GM12878 (cell line): ENCODE measurements around the gene NCAPH2. TPM values are rescaled to one million over a fixed set of nuclear protein-coding genes. Genes with fewer than 3 reads are reported as not detected.

Source experiments
- ATAC-seq: fragments of 200-7000 bp; cut with Tn5 transposase; 3 replicates; pipeline ENCODE4 v1.9.1; 2020; ENCODE audit warnings: mild to moderate bottlenecking, moderate library complexity
- BruUV-seq: library from RNA; stranded (reverse); fragments of 400-500 nt; replicated peaks from 2 replicates; lab custom pipeline; 2021; lab: Mats Ljungman, UMichigan
- CTCF ChIA-PET: fragments of 300-600 bp; sonication (Branson Sonifier 250); formaldehyde crosslinking; extraction: SDS; loops from one replicate; lab custom pipeline; 2021; ENCODE audit warnings: inconsistent platforms; lab: Yijun Ruan, JAX
- POLR2A ChIA-PET: fragments of 350-600 bp; formaldehyde crosslinking; extraction: SDS; loops from one replicate; lab custom pipeline; 2021; ENCODE audit warnings: inconsistent platforms; lab: Charles Lee
- RAD21 ChIA-PET: fragments of 300-600 bp; sonication (Branson Sonifier 250); formaldehyde crosslinking; loops from one replicate; lab custom pipeline; 2023; ENCODE audit warnings: antibody characterized with exemption; ENCODE audit not compliant: unreplicated experiment; lab: Charles Lee
- SMC1A ChIA-PET: fragments of 300-600 bp; sonication (Branson Sonifier 250); formaldehyde crosslinking; loops from one replicate; lab custom pipeline; 2023; ENCODE audit not compliant: unreplicated experiment, uncharacterized antibody; lab: Charles Lee
- DNase-seq: peaks from one replicate; pipeline ENCODE4 v3.0.0-alpha.2; 2011; ENCODE audit warnings: low read depth, low spot score
- FAIRE-seq: peaks from 3 replicates; lab custom pipeline; 2011; peaks lifted over from hg19 to GRCh38; lab: Jason Lieb, UNC
- H2AFZ ChIP-seq: 2 replicates; pipeline ENCODE4 v1.6.0; 2011; ENCODE audit warnings: low read depth, low read length, control low read depth; ENCODE audit not compliant: control insufficient read depth
- H3K27ac ChIP-seq: 2 replicates; pipeline ENCODE4 v1.5.1; 2011; ENCODE audit warnings: control low read depth; ENCODE audit not compliant: control insufficient read depth, insufficient read depth
- H3K27me3 ChIP-seq, 2 experiments: replicated peaks in 1 of 2; 2 replicates each; pipeline versions ENCODE4 v1.6.0 to v1.6.1; 2011; ENCODE audit warnings: low read length in 1 of 2; ENCODE audit not compliant: control insufficient read depth in 2 of 2, insufficient read depth in 2 of 2
- H3K36me3 ChIP-seq, 2 experiments: 2 replicates each; pipeline ENCODE4 v1.5.1; 2011; ENCODE audit warnings: low read length in 1 of 2; ENCODE audit not compliant: control insufficient read depth in 2 of 2, insufficient read depth in 2 of 2
- H3K4me1 ChIP-seq: 2 replicates; pipeline ENCODE4 v1.6.1; 2011; ENCODE audit warnings: mild to moderate bottlenecking, low read length, moderate library complexity, mixed read lengths; ENCODE audit not compliant: control insufficient read depth, insufficient read depth
- H3K4me2 ChIP-seq: 2 replicates; pipeline ENCODE4 v1.6.0; 2011; ENCODE audit warnings: control low read depth; ENCODE audit not compliant: control insufficient read depth, insufficient read depth
- H3K4me3 ChIP-seq: fragments of 200-600 bp; sonication (generic); 2 replicates; pipeline ENCODE4 v1.5.1; 2016
- H3K79me2 ChIP-seq: 2 replicates; pipeline ENCODE4 v1.6.0; 2011; ENCODE audit warnings: low read length; ENCODE audit not compliant: control insufficient read depth, insufficient read depth
- H3K9ac ChIP-seq: 2 replicates; pipeline ENCODE4 v1.8.0; 2011; ENCODE audit warnings: low read length, control low read depth, mixed read lengths; ENCODE audit not compliant: control insufficient read depth, insufficient read depth
- H3K9me3 ChIP-seq: replicated peaks from 3 replicates; pipeline ENCODE4 v1.5.1; 2011; ENCODE audit warnings: mild to moderate bottlenecking, low read length; ENCODE audit not compliant: control insufficient read depth, insufficient read depth
- H4K20me1 ChIP-seq: 2 replicates; pipeline ENCODE4 v1.6.0; 2011; ENCODE audit not compliant: control insufficient read depth, insufficient read depth
- ESRRA ChIP-seq: IDR thresholded peaks from 2 replicates; pipeline ENCODE4 v1.6.1; 2012; ENCODE audit warnings: mild to moderate bottlenecking, low read length, improper control_type of control experiment
- HDAC2 ChIP-seq: fragments of 200-600 bp; sonication (generic); IDR thresholded peaks from 2 replicates; pipeline ENCODE4 v1.6.1; 2017
- HSF1 ChIP-seq: fragments of 150-350 bp; IDR thresholded peaks from 2 replicates; pipeline ENCODE4 v1.6.1; 2014; ENCODE audit warnings: mild to moderate bottlenecking, low read depth, low read length
- PAX8 ChIP-seq: fragments of 450-650 bp; IDR thresholded peaks from 2 replicates; pipeline ENCODE4 v1.6.1; 2017; ENCODE audit warnings: mild to moderate bottlenecking, moderate library complexity
- PRDM15 ChIP-seq: fragments of 450-650 bp; formaldehyde crosslinking; IDR thresholded peaks from 2 replicates; pipeline ENCODE4 v1.4.0; 2020; ENCODE audit warnings: mild to moderate bottlenecking, moderate library complexity
- RAD51 ChIP-seq: fragments of 450-650 bp; IDR thresholded peaks from 2 replicates; pipeline ENCODE4 v1.6.1; 2016; ENCODE audit warnings: moderate library complexity, mild to moderate bottlenecking, inconsistent platforms
- SKIL ChIP-seq: fragments of 450-650 bp; IDR thresholded peaks from 2 replicates; pipeline ENCODE4 v1.6.1; 2017; ENCODE audit warnings: mild to moderate bottlenecking, low read depth, inconsistent platforms; ENCODE audit not compliant: poor library complexity, severe bottlenecking
- SMC3 ChIP-seq: IDR thresholded peaks from 2 replicates; pipeline ENCODE4 v1.6.1; 2011; ENCODE audit warnings: low read length, improper control_type of control experiment, borderline replicate concordance
- TAF1 ChIP-seq: IDR thresholded peaks from 2 replicates; pipeline ENCODE4 v1.6.1; 2011; ENCODE audit warnings: mild to moderate bottlenecking, low read depth, low read length, borderline replicate concordance
- TBL1XR1 ChIP-seq: IDR thresholded peaks from 2 replicates; pipeline ENCODE4 v1.6.1; 2012; ENCODE audit warnings: low read depth, low read length, improper control_type of control experiment
- TCF3 ChIP-seq: IDR thresholded peaks from 2 replicates; pipeline ENCODE4 v1.6.1; 2012; ENCODE audit warnings: low read depth, mild to moderate bottlenecking, low read length, borderline replicate concordance; ENCODE audit not compliant: insufficient read depth
- TCF7 ChIP-seq: IDR thresholded peaks from 2 replicates; pipeline ENCODE4 v1.6.1; 2014; ENCODE audit warnings: antibody characterized with exemption, borderline replicate concordance
- ZNF274 ChIP-seq: IDR thresholded peaks from one replicate; pipeline ENCODE4 v1.8.0; 2011; ENCODE audit not compliant: insufficient read length, insufficient read depth
- WGBS: methylation state at CpG from one replicate; pipeline ENCODE4 v1.1.6; 2016; ENCODE audit warnings: low lambda C conversion rate; ENCODE audit not compliant: insufficient replicate concordance, insufficient coverage; ENCODE audit errors: missing lambda C conversion rate; 5-methylcytosine and 5-hydroxymethylcytosine counted together
- in situ Hi-C: fragments of 300-500 bp; cut with MboI; formaldehyde crosslinking; loops from 9 replicates; pipeline ENCODE4 v1.14.3; 2018; ENCODE audit warnings: mixed read lengths
- intact Hi-C: fragments of 100-400 bp; cut with micrococcal nuclease; formaldehyde crosslinking; loops from one replicate; pipeline ENCODE4 v1.14.2; 2022; ENCODE audit not compliant: unreplicated experiment
- polyA plus RNA-seq, 11 experiments: library from polyadenylated mRNA; depleted of rRNA in 4 of 11; unstranded in 6 of 11; stranded (reverse) in 5 of 11; fragments of >200 nt; fragmentation: Nextera tagmentation in 4 of 11; fragmentation: Illumina TruSeq in 1 of 11; extraction: Ambion mirVana in 4 of 11; extraction: Trizol in 1 of 11; gene quantifications; 1 replicate in 1 of 11; 2 replicates in 10 of 11; pipeline versions ENCODE4 v1.2.1 to v1.2.3, GENCODE V29; 2011 to 2016; ENCODE audit warnings: inconsistent platforms in 2 of 11, missing spikeins in 2 of 11, low read depth in 1 of 11
- total RNA-seq, 4 experiments: library from RNA; depleted of rRNA in 3 of 4; stranded (reverse); fragments of >200 nt in 3 of 4; fragmentation: Illumina TruSeq in 1 of 4; extraction: Trizol in 1 of 4; gene quantifications; 2 replicates each; pipeline versions ENCODE4 v1.2.1 to v1.2.3, GENCODE V29; 2013 to 2021
- TF ChIP-seq, protein P1 (sequence below): fragments of 450-650 bp; IDR thresholded peaks from 2 replicates; pipeline ENCODE4 v1.6.1; 2017; ENCODE audit warnings: mild to moderate bottlenecking, moderate library complexity

The NCAPH2 gene
- total and polyA plus RNA-seq, 10 of the 15 experiments (the other 5 are each of a cell fraction or from before 2014, with no cell fraction given) = 5.0 to 110 (median 59.9) TPM

DNA sequence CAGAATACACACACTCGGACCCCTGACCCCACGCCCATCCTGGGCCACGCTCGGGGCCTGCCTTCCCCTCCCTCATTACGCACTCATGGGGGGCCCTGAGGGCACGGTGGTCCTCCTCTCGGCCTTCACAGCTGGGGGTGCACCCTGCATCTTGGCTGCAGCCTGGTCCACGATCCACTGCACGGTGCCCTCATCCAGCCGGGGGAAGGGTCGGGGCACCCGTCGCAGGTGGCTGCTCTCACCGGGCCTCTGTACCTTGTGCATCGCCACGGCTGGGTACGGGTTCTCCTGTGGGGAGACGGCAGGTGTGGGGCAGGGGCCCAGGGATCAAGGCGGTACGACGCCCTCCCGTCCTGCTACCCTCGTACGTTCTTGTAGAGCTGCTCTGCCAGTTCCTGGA, 43.6 kb upstream of the NCAPH2 start:
- ChIA-PET SMC1A (no interaction called here), CTCF (no interaction called here), POLR2A (no interaction called here), RAD21 (no interaction called here)
- no peaks in the 10 kb centered on the region for H4K20me1 ChIP-seq
- intact Hi-C loops = no loop called here
- no peak overlapping the region for H3K9ac ChIP-seq
- H3K4me3 ChIP-seq = no peak overlapping the region
- BruUV-seq = no TSS peak
- H3K36me3 ChIP-seq = peaks cover 11 to 58% of the 10 kb centered on the region in 2 experiments
- no peak overlapping the region for H3K27ac ChIP-seq
- ATAC-seq (no peak), DNase-seq (no peak), FAIRE-seq (no peak)
- no peak overlapping the region for H2AFZ ChIP-seq
- in situ Hi-C loops = no loop called here
- H3K79me2 ChIP-seq = peaks cover 8% of the 10 kb centered on the region
- 89% methylated on average over 24 of the region's 24 CpGs for WGBS
- no peaks in the 10 kb centered on the region for H3K27me3 ChIP-seq
- H3K4me1 ChIP-seq = peaks cover 7% of the 10 kb centered on the region
- H3K4me2 ChIP-seq = no peak overlapping the region
- no peaks in the 10 kb centered on the region for H3K9me3 ChIP-seq
- TF ChIP-seq ZNF274 (no peak), TCF7 (no peak), PRDM15 (CRISPR knock-in tag) (no peak), ESRRA (no peak), TAF1 (no peak), TCF3 (no peak), RAD51 (no peak), TBL1XR1 (no peak), HSF1 (no peak), SMC3 (no peak), SKIL (no peak), HDAC2 (no peak), PAX8 (no peak)
- TF ChIP-seq, protein P1, sequence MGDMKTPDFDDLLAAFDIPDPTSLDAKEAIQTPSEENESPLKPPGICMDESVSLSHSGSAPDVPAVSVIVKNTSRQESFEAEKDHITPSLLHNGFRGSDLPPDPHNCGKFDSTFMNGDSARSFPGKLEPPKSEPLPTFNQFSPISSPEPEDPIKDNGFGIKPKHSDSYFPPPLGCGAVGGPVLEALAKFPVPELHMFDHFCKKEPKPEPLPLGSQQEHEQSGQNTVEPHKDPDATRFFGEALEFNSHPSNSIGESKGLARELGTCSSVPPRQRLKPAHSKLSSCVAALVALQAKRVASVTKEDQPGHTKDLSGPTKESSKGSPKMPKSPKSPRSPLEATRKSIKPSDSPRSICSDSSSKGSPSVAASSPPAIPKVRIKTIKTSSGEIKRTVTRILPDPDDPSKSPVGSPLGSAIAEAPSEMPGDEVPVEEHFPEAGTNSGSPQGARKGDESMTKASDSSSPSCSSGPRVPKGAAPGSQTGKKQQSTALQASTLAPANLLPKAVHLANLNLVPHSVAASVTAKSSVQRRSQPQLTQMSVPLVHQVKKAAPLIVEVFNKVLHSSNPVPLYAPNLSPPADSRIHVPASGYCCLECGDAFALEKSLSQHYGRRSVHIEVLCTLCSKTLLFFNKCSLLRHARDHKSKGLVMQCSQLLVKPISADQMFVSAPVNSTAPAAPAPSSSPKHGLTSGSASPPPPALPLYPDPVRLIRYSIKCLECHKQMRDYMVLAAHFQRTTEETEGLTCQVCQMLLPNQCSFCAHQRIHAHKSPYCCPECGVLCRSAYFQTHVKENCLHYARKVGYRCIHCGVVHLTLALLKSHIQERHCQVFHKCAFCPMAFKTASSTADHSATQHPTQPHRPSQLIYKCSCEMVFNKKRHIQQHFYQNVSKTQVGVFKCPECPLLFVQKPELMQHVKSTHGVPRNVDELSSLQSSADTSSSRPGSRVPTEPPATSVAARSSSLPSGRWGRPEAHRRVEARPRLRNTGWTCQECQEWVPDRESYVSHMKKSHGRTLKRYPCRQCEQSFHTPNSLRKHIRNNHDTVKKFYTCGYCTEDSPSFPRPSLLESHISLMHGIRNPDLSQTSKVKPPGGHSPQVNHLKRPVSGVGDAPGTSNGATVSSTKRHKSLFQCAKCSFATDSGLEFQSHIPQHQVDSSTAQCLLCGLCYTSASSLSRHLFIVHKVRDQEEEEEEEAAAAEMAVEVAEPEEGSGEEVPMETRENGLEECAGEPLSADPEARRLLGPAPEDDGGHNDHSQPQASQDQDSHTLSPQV = no peak
